Upper lobe of left lung (tissue), 6 donors: ENCODE measurements around the gene ANKRD11. TPM values are rescaled to one million over a fixed set of nuclear protein-coding genes. Genes with fewer than 3 reads are reported as not detected.

Source experiments
- ATAC-seq, 2 donors: fragments of 200-7000 bp; cut with Tn5 transposase; one replicate each; pipeline ENCODE4 v1.9.1; 2022; ENCODE audit warnings: mild to moderate bottlenecking in 2 of 2, moderate library complexity in 2 of 2; ENCODE audit not compliant: low FRiP score in 2 of 2
- DNase-seq, 2 donors: peaks; one replicate each; pipeline ENCODE4 v3.0.0-alpha.2; 2019 to 2020
- H3K27ac ChIP-seq, 4 donors: fragments of 200-600 bp; sonication (generic); one replicate each; pipeline ENCODE4 v1.5.1; 2016 to 2019
- H3K27me3 ChIP-seq, 4 donors: fragments of 200-600 bp; sonication (generic); one replicate each; pipeline ENCODE4 v1.5.1; 2017 to 2019
- H3K36me3 ChIP-seq, 4 donors: fragments of 200-600 bp; sonication (generic); one replicate each; pipeline ENCODE4 v1.5.1; 2016 to 2019
- H3K4me1 ChIP-seq, 4 donors: fragments of 200-600 bp; sonication (generic); one replicate each; pipeline ENCODE4 v1.5.1; 2018 to 2019
- H3K4me3 ChIP-seq, 4 donors: fragments of 200-600 bp; sonication (generic); one replicate each; pipeline ENCODE4 v1.5.1; 2017 to 2019; ENCODE audit warnings: mild to moderate bottlenecking in 2 of 4, moderate library complexity in 1 of 4
- H3K9me3 ChIP-seq, 4 donors: fragments of 200-600 bp; sonication (generic); one replicate each; pipeline ENCODE4 v1.5.1; 2018 to 2019
- CTCF ChIP-seq, 6 experiments: fragments of 450-650 bp in 4 of 6; fragments of 200-600 bp in 2 of 6; sonication (generic) in 2 of 6; IDR thresholded peaks; one replicate each; pipeline ENCODE4 v1.5.1; 2016 to 2019; ENCODE audit warnings: antibody characterized with exemption in 6 of 6
- EP300 ChIP-seq, 4 donors: sonication (generic); formaldehyde crosslinking; IDR thresholded peaks; one replicate each; pipeline ENCODE4 v1.5.1; 2017; ENCODE audit warnings: antibody characterized with exemption in 4 of 4, control low read depth in 2 of 4
- POLR2A ChIP-seq, 4 donors: fragments of 450-650 bp; IDR thresholded peaks; one replicate each; pipeline ENCODE4 v1.5.1; 2016 to 2017; ENCODE audit warnings: antibody characterized with exemption in 4 of 4, mild to moderate bottlenecking in 2 of 4
- POLR2AphosphoS5 ChIP-seq, 2 donors: sonication (generic); formaldehyde crosslinking; IDR thresholded peaks; one replicate each; pipeline ENCODE4 v1.5.1; 2017; ENCODE audit warnings: antibody characterized with exemption in 2 of 2
- WGBS, 2 donors: methylation state at CpG; one replicate each; pipeline ENCODE4 v1.1.5; 2017 to 2018; 5-methylcytosine and 5-hydroxymethylcytosine counted together
- total RNA-seq, 6 donors: library from RNA; depleted of rRNA in 4 of 6; stranded (reverse); fragments of >200 nt in 4 of 6; gene quantifications; one replicate each; pipeline versions ENCODE4 v1.1.0 to v1.2.1, GENCODE V29; 2016 to 2021
- donor health status: DM: no; HTN: no; CAD: no; lungs with moderate emphysema.
- donor health status: DM: no; HTN: yes; CAD: no; lungs with severe emphysema.

The ANKRD11 gene
- total RNA-seq, 6 donors from 2014 or later, result 92.4 to 313 (median 134) TPM

GRCh38 chr16:89442588-89442987 lies 47.8 kb downstream of the ANKRD11 start:
- Histone ChIP-seq H3K9me3 (no peaks in the 10 kb centered on the region), H3K4me3 (no peak overlapping the region), H3K4me1 (peaks cover 67 to 92% (median 84%) of the 10 kb centered on the region in 4 donors), H3K27ac (peak overlapping the region; percentile 48 to 71 (median 66)), H3K36me3 (no peaks in the 10 kb centered on the region), H3K27me3 (no peaks in the 10 kb centered on the region)
- ATAC-seq, result peak in 1 of 2 donors; percentile 31
- TF ChIP-seq CTCF (IDR thresholded peaks at IDR 0.05), result no peak
- TF ChIP-seq POLR2A (IDR thresholded peaks at IDR 0.05), result no peak
- TF ChIP-seq EP300 (IDR thresholded peaks at IDR 0.05), result no peak
- no peak for TF ChIP-seq POLR2AphosphoS5 (IDR thresholded peaks at IDR 0.05)
- no peak for DNase-seq
- WGBS, 2 donors, result 52 to 53% methylated on average over 9 to 10 of the region's 10 CpGs

- WGBS, 2 donors, result 87 to 92% methylated on average over 4 to 5 of the region's 5 CpGs
- H3K9me3 ChIP-seq, result no peaks in the 10 kb centered on the region
- H3K27me3 ChIP-seq, result no peaks in the 10 kb centered on the region
- ATAC-seq, result no peak
- no peak for TF ChIP-seq POLR2AphosphoS5 (IDR thresholded peaks at IDR 0.05)
- TF ChIP-seq POLR2A (IDR thresholded peaks at IDR 0.05), result no peak
- no peak for TF ChIP-seq CTCF (IDR thresholded peaks at IDR 0.05)
- TF ChIP-seq EP300 (IDR thresholded peaks at IDR 0.05), result no peak
- H3K36me3 ChIP-seq, result no peaks in the 10 kb centered on the region
- no peak for DNase-seq
- H3K4me3 ChIP-seq, result no peak overlapping the region
- peak overlapping the region in 2 of 4 donors; percentile 18 to 43 for H3K27ac ChIP-seq
- peaks cover 55 to 86% (median 73%) of the 10 kb centered on the region in 4 donors for H3K4me1 ChIP-seq
These were observed 50.7 kb downstream of the ANKRD11 start for GRCh38 chr16:89439659-89440058.

- WGBS, 2 donors, result 93 to 97% methylated on average over 8 of the region's 8 CpGs
- H3K9me3 ChIP-seq, result no peaks in the 10 kb centered on the region
- H3K27ac ChIP-seq, result no peak overlapping the region
- peaks cover 46 to 86% (median 67%) of the 10 kb centered on the region in 4 donors for H3K4me1 ChIP-seq
- H3K36me3 ChIP-seq, result no peaks in the 10 kb centered on the region
- DNase-seq (no peak), ATAC-seq (no peak)
- no peak for TF ChIP-seq EP300 (IDR thresholded peaks at IDR 0.05)
- no peak for TF ChIP-seq CTCF (IDR thresholded peaks at IDR 0.05)
- no peak for TF ChIP-seq POLR2AphosphoS5 (IDR thresholded peaks at IDR 0.05)
- TF ChIP-seq POLR2A (IDR thresholded peaks at IDR 0.05), result no peak
- H3K4me3 ChIP-seq, result no peak overlapping the region
- no peaks in the 10 kb centered on the region for H3K27me3 ChIP-seq
These were observed 52.4 kb downstream of the ANKRD11 start for GRCh38 chr16:89437991-89438390.

GRCh38 chr16:89437251-89437987 lies 52.9 kb downstream of the ANKRD11 start:
- Histone ChIP-seq H3K9me3 (no peaks in the 10 kb centered on the region), H3K27ac (peak overlapping the region in 1 of 4 donors; percentile 17), H3K4me3 (no peak overlapping the region), H3K4me1 (peaks cover 45 to 81% (median 65%) of the 10 kb centered on the region in 4 donors), H3K36me3 (no peaks in the 10 kb centered on the region), H3K27me3 (no peaks in the 10 kb centered on the region)
- TF ChIP-seq POLR2AphosphoS5 (IDR thresholded peaks at IDR 0.05) (no peak), CTCF (IDR thresholded peaks at IDR 0.05) (no peak), EP300 (IDR thresholded peaks at IDR 0.05) (no peak), POLR2A (IDR thresholded peaks at IDR 0.05) (no peak)
- WGBS, 2 donors, result 94 to 95% methylated on average over 8 of the region's 8 CpGs
- no peak for DNase-seq
- ATAC-seq, result no peak
